Fibroblast of gingiva (primary cell): Measurements from ENCODE around the gene PPFIA1.

Experiments
- DNase-seq: peaks from one replicate; pipeline ENCODE4 v3.0.0-alpha.2; 2011; ENCODE audit warnings: low read depth

PPFIA1 gene

DNA sequence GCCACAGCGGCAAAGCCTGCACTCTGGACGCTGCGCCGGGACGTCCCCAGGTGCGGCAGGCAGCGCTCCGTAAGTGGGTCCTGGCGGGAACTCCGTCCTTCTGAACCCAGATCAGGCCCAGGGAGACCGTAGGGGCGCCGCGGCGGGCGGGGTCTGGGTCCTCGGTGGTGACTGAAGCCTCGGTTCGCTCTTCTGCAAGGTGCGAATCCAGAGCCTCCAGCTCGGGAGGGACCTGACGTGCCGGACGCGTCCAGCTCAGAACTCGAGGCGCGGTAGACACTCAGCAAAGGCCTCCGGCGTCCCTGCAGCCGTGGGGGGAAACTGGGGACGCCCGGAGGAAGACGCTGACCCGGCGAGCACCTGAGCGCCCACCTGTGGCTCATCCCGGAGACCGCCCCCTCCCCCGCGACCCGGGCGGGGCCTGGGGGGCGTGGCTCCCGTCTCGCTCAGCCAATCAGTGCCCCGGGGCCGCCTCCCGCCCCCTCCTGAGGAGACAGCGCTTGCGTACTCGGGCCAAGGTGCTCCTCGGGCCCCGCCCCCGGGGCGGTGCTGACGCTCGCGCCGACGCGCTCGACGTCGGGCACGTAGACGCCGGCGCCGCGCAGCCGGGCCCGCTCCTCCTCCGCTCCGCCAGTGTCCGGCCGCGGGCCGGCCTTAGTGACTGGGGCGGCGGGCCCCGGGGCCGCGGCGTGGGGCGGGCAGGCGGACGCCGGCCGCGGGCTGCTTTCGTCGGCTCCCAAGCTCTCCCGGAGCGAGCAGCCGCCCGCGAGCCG, at the start of gene PPFIA1:
Gene PPFIA1 (plus strand): TSS at position 587 of the 773 bp plus-strand sequence. CDS start 1,483 bp downstream, outside the sequence.
- peak; percentile 92 for DNase-seq

DNA sequence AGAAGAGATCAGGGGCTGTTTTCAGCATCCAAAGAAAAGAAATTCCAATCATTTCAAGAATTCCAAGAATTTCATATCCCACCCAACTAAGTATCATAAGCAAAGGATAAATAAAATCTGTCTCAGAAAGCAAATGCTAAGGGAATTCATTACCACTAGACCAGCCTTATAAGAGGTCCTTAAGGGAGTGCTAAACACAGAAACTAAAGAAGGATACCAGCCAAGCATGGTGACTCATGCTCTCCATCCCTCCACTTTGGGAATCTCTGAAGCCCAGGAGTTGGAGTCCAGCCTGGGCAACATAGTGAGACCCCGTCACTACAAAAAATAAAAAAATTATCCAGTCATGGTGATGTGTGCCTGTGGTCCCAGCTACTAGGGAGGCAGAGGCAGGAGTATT, 49.6 kb upstream of the PPFIA1 start:
- no peak for DNase-seq

DNA sequence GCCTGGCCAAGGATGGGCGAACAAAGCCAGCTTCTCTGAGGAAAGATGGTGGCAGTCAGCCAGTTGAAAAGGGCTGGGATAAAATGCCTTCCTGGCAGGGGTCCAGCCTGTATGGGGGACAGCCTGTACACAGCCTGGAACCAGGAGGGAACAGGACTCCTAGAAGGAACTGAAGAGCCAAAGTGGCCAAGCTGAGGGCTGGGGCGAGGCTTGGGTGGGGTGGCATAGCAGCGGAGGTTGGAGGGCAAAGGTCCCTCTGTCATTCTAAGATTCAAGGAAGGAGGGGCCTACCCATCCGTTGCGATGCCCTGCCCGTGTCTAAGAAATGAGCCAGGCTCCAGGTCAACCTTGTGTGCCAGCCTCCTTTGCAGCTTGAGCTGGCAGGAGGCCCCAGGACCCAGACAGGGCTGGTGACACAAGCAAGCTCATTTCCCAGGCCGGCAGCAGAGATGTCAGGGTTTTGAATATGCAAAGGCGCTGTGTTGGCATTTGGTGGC, 44.8 kb upstream of the PPFIA1 start:
- peak; percentile 31 for DNase-seq

DNA sequence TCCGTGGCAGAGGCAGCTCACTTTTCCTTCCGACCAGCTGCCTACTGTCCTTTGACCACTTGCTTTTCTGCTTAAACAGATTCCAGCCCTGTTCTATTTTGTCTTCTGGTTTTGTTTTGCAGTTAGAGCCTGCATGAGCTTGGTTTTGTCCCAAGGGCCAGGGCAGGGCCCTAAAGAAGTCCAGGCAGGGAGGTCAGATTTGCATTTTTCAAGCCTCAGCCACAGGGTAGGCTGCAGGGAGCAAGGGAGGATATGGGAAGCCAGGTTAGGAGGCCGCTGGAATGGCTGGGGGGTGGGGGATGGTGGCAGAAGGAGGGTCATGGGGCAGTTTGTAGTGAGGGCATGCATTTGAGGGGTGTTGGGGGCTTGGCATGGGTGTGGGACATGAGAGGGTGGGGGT, 44.3 kb upstream of the PPFIA1 start:
- no peak for DNase-seq

DNA sequence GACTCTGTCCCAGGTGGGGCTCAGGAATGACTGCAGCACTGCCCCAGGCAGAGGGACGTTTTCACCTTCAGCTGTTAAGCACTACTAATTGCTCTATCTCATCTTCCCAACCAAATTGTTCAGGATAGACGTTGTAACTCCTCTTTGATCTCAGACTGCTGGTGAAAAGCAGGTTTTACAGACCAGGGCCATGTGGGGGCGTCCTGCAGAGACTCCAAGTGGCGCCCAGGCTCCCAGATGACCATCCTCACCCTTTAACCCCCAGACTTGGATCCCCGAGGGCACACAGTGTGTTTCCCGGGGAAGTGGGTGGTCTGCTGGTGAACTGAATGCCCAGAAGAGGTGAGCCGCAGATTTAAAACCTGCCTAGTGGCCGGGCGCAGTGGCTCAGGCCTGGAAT, 43.5 kb upstream of the PPFIA1 start:
- no peak for DNase-seq

DNA sequence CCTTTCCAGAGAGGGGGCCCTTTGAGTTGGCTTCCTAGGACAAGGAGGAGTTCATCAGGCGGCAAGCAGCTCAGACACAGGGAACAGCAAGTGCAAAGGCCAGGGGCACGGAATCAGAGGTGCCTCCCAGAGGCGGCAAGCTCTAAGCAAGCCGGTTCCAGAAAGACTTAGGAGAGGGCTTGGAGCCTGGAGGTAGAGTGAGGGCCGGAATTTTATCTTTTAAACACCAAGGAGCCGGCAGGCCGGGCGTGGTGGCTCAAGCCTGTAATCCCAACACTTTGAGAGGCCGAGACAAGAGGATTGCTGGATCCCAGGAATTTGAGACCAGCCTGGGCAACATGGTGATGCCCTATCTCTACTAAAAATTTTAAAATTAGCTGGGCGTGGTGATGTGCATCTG, 40.8 kb upstream of the PPFIA1 start:
- DNase-seq = no peak

DNA sequence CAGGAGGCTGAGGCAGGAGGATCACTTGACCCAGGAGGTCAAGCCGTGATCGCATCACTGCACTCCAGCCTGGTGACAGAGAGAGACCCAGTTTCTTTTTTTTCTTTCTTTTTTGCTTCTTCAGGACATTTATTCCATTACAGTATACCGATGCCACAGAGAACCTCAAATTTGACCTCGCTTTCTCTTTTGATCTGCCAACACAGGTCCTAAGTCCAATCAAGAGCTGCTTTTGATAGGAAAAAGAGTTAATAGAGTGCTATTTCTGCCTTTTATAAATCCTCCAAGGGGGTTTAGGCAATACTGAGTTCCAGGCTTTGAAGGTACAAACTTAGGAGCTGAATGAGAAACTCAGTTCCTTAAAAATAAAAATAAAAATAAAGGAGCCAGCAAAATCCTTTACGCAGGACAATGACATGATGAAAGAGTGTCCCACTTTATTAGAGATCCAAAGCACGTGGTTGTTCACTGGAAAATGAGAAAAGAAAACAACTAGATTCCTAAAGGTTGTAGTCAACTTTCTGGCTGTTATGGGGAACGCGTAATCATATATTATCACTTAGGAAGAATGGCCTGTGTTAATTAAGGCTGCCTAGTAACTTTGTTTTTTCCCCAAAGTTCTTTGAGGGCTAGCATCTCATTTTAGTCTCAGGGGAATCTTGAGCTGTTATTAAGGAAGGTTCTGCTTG, 40.2 kb upstream of the PPFIA1 start:
- no peak for DNase-seq

DNA sequence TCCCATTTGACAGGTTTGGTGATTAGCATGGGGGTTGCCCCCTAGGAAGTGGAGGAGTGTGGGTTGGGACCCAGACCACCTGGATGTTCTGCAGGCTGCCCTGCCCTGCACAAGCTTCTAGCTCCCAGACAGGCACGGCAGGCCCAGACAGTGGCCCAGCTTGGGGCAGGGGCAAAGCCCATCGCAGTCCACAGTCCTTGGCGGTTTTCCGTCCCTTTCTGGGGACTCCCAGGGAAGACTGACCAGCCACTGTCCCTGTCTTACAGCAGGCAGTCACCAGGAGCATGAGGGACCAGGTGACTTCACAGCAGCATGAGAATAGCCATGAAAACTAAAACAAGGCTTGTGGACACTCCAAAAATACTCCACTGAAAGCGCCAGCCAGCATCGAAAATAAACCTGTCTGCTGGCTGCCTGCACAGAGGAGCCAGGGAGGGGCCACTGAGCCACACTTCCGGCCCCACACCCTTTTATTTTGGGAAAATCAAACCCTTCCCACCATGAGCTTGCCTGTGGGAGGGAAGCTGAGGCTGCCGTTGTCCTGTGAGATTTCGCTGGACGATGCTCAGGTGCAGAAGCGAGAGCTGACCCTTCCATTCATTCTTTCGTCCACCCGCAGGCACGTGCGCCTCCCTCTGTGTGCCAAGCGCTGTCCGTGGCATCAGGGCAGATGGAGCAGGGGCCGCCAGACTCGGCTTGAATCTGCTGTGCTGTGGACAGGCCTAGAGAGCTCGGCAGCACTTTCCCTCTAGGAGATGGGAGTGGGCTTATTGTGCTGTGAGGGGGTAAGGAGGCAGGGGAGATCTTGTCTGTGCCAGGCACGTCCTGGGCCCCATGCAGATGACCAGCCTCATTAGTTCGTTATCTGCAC, 39.4 kb upstream of the PPFIA1 start:
- DNase-seq = no peak

DNA sequence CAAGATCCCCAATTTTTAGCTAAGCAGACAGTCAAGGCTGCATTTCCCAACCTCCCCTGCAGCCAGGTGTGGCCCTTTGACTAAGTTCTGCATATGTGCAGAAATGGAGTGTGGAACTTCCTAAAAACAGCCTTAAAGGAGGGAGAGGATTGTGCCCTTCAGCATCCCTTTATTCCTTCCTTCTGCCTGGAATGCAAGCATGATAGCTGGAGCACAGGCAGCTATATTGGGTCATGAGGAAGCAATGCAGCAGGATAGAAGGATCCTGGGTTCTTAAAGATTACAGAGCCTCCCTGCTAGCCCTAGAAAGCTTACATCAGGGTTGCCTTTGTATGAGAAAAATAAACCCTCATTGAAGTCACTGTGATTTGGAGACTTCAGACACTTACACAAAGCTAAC, 37.5 kb upstream of the PPFIA1 start:
- DNase-seq = no peak

DNA sequence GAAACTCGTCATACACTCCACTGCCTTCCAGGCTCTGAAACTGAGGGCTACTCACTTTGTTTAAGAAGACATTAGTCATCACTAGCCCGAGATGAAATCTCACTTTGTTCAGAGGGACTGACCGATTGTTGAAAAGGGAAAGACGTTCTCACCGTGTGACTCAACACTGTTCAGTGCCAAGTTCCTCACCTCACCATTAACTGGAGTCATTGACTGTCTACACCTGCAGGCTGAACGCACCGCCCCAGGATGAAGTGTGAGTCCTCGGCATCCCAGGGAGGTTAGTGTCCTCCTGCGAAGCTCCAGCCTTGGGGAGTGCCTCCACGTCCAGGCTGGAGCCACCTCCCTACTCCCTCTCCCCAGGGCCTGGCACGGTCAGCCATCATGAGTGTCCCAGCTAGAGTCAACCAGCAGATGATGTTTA, 37.0 kb upstream of the PPFIA1 start:
- DNase-seq = no peak

DNA sequence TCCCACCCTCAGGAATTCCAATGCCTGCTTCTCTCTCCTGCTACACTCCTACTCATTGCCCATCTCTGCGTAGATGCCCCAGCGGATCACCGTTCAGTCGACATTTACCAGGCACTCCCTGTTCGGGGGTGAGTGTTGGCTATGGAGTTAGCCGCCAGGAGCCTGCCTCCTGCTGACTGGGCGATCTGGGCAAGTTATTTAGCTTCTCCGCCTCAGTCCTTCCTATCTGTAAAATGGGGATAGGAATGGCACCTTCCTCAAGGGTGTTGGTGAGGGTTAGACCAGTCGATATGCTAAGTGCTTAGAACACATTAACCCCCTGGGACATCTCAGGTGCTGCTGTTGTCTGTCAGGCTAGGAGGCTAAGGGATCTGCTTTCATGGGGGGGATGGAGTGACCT, 36.5 kb upstream of the PPFIA1 start:
- no peak for DNase-seq

DNA sequence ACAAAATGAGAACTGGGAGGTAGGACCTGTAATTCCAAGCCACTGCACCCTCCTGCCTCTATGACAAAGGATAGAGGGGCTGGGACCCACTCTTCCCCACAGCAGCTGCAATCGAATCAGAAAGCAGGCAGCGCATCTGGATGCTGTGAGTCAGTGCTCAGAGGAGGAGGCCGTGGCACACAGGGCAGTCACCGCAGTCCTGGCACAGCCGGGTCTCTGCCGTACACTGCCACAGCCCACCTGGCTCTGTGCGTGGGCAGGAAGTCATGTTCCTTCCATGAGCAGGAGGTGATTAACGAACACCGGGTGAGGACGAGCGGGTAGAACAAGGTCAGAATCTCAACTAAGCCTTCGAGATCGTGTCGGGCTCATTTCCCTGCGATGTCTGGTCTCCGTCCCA, 30.2 kb upstream of the PPFIA1 start:
- DNase-seq = no peak

DNA sequence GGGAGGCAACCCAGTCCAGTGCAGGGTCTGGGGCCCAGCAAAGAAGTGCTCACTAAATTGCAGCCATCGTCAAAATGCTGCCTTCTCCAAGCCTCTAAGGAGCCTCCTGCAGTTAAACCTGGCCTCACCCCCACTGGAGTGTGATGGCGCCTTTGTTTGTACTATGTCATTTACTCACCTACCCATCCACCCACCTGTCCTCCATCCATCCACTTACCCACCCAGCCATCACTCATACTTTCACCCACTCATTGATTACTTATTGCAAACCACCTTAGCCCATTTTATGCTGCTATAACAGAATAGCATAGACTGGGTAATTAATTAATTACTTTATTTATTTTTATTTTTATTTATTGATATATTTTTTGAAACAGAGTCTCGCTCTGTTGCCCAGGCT, 28.8 kb upstream of the PPFIA1 start:
- DNase-seq = no peak

DNA sequence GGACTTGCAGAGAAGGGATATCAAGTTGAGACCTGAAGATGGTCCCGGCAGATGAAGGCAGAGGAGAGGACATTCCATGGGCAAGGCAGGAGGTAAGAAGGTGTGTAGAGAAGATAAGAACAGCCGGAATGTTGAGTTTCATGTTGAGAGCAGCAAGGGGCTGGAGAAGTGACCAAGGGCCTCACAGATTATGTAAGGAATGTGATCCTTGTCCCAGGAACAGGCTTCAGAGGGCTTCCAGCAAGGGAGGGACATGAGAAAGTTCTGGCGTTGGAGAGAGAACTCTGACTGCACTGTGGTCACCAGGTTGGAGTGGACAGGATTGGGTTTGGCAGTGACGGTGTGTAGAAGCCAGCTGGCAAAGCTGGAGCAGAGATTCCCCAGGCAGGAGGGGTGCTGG, 27.6 kb upstream of the PPFIA1 start:
- no peak for DNase-seq

DNA sequence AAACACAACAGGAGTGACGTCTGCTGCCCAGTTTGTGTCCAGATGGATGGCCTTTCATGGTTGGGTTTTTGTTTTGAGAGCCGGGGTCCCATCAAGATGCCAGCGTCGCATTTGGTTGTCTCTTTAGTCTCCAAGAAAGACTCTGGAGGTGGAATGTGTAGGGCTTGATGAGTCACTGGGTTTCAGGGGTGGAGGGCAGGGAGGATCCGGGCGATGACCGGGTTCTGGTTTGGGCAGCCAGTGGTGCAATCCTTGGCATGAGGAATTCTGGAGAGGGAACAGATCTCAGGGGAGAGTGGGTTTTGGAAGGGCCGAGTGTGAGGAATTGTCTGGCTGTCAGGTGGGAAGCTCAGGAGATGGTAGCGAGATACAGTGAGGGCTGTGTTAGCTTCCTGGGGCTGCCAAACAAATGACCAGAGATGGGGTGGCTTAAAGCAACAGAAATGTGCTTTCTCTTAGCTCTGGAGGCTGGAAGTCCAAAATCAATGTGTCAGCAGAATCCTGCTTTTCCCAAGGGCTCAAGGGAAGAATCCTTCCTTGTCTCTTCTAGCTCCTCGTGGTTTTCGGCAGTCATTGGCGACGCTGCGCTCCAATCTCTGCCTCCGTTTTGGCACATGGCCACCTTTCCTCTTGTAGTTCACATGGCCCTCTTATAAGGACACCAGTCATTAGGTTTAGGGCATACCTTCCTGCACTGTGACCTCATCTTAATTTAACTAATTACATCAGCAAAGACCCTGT, 26.4 kb upstream of the PPFIA1 start:
- no peak for DNase-seq

DNA sequence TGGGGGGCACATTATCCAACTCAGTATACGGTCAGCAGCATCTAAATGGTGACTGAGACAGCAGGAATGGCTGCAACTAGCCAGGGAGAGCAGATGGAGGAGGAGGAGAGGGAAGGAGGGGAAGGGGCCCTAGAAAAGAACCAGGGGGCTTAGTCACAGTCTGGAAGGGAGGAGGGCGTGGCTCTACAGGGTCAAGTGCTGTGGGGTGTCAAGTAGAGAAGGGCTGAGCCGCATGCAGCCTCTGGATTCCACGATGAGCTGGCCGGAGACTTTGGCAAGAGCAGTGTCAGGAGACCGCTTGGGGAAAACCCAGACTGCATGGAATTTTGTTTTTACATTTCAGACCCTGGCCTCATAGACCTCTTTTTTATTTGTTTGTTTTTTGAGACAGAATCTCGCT, 25.8 kb upstream of the PPFIA1 start:
- DNase-seq = peak; percentile 23

DNA sequence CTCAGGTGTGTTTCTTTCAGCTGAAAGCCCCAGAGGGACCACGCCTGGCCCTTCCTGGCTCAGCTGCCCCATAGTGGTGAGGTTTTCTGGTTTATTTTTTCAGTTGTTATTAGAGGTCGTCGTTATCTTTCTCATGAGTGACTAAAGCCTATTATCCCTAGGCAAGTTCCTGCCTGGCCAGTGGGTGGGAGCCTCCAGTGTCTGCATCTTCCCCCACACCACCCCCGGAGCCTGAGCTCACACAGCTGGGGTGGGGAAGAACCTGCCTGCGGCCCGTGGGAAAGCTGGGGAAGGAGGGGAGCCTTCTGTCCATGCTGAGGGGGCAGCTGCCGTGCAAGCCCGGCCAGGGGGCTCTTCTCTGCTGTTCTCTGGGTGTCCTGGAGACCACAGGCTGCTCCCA, 24.3 kb upstream of the PPFIA1 start:
- no peak for DNase-seq

DNA sequence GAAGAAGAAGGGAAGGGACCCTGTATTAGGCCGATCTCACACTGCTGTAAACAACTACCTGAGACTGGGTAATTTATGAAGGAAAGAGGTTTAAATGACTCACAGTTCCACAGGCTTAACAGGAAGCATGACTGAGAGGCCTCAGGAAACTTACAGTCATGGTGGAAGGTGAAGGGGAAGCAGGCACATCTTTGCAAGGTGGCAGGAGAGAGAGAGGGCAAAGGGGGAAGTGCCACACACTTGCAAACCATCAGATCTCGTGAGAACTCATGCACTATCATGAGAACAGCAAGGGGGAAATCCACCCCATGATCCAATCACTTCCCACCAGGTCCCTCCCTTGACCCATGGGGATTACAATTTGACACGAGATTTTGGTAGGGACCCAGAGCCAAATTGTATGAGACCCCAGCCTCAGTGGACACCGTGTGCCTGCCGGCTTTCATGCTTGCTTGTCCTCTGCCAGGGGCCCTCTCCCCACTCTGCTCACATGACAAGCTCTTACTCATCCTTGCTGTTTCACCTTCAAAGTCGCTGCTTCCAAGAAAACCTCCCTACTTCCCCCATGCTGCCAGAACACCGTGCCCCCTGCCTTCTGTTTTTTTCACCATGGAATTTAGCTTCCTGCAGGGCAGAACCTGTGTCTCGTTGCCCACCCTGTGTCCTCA, 23.3 kb upstream of the PPFIA1 start:
- DNase-seq = no peak

DNA sequence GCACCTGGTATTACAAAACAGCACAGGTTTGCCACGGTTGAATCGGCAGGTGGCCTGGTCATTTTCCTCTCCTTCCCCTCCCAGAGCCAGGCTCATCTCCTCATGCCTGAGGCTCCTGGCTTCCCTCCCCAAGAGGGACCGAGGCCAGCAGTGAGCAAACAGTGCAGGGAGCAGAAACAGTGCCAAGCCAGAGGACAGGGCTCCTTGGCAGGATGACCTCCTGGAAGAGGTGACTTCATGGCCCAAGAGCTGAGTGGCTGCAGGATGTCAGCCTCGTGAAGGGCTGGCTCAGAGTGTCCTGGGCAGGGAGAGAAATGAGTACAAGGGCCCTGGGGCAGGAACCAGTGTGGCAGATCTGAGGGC, 22.8 kb upstream of the PPFIA1 start:
- DNase-seq = no peak

DNA sequence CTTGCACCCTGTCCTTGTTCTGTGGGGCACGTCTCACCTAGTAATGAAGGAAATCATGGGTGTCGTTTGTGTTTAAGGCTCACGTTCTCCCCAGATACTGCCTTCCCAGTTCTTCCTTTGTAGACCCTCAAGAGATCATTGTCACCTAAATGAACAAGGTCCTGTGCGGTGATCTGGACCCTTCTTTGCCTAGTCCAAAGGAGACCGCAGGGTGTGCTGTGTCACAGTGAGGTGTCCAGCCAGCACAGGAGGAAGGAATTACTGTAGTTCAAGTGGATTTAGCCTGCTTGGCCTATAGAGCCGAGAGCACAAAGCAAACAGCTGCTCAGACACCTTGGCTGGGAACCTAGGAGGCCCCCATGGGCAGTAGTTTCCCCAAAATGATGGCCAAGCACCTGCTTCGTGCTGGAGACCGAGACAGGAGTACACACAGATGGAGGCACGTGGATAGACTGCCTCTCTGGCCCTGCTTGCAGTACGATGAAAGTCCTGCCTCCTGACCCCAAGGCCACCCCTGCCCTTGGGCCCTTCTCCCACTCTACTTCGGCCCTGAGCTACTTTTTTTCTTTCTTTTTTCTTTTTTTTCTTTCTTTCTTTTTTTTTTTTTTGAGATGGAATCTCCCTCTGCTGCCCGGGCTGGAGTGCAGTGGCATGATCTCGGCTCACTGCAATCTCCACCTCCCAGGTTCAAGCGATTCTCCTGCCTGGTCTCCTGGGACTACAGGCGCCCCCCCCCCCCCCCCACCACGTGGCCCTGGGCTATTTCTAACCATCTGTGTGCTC, 19.4 kb upstream of the PPFIA1 start:
- DNase-seq = no peak
